HG02759 (cell line): ENCODE results near the gene SIGLEC9.

Source experiments
- ATAC-seq: cut with Tn5 transposase; IDR thresholded peaks from one replicate; pipeline ENCODE4 v1.9.1; 2021; ENCODE audit warnings: mild to moderate bottlenecking, moderate library complexity; ENCODE audit not compliant: unreplicated experiment

Gene SIGLEC9

DNA sequence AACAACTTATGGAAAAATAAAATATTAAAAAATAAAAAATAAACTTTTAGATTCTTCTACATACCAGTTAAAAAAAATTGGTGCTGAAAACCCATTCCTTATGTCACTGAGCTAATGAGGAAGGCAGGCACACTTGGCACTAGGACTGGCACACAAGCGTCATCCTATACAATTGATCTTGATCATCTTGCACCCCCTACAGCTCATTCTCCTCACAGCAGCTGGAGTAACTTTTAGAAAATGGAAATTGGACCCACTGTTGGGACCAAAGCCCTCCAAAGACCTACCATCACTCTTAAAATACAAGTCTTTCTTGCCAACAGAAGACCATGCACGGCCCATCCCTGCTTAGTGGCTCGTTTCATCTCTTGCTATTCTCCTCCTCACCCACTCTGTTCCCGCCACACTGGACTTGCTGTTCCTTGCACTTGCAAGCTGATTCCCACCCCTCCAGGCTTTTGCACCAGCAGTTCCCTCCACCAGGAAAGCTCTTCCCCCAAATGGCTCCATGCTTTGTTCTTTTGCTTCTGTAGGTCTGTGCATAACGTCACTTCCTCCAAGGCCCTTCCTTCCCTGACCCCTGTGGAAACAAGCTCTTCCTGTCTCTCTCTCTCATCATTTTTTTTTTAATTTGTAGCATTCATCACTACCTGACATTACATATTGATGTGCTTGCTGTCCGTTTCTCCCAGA lies 28.1 kb upstream of the SIGLEC9 start:
- no peak for ATAC-seq

DNA sequence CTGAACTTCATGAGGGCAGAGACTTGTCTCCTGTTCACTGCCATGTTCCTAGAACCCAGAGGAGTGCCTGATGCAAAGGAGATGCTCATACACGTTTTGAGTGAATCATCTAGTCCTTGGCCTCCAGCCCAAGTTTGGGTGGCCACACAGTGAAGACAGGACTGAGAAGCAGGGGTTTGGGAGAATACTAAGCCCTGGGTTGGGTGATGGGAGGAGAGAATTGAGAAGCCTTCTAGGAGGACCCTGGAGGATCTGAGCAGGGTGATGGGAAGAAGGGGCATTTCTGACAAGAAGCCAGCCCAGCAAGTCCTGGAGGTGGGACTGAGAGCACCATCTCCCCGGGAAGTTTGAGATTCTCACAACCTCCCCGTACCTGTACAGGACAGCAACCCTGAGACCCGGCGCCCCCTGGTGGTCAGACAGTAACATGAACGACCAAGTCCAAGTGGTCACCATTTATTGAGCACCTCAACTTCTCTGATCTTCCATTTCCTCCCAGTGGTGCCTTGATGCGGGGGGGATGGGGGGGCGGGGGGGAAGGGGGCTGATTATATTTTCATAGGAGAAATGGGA lies 27.5 kb upstream of the SIGLEC9 start:
- no peak for ATAC-seq

GRCh38 chr19:51097796-51098195 lies 26.9 kb upstream of the SIGLEC9 start:
- ATAC-seq: no peak

DNA sequence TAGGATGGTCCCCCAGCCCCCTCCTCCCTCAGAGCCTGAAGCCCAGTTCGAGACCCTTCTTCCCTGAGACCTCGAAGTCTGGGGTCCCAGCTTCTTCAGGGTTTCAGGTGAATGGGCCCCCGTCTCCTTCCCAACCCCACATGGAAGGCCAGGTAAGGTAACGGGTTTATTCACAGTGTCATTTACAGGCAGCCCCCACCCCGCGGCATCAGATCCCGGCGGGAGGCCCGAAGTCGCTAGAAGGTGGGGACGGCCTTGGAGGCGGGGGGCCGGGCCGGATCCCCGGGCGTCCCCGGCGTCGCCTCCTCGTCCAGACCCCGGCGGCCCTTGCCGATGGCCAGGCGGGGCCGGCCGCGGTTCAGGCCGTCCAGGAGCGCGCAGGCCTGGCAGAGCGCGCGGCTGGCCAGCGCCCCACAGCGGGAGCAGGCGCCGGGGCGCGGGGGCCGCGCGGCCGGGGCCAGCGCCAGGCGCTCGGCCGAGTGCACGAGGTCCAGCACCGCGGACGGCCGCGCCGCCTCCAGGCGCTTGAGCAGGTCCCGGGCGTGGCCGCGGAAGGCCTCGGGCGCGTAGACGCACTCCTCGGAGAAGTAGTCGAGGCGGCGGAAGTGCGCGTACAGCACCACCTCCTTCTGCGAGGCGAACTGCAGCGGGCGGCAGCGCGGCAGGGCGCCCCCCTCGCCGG lies 26.2 kb upstream of the SIGLEC9 start:
- no peak for ATAC-seq

- ATAC-seq: no peak
Observed at GRCh38 chr19:51099047-51099382, 25.7 kb upstream of the SIGLEC9 start.

GRCh38 chr19:51100601-51101000 lies 24.1 kb upstream of the SIGLEC9 start:
- no peak for ATAC-seq

- no peak for ATAC-seq
Observed at GRCh38 chr19:51101171-51101865, 23.4 kb upstream of the SIGLEC9 start.

DNA sequence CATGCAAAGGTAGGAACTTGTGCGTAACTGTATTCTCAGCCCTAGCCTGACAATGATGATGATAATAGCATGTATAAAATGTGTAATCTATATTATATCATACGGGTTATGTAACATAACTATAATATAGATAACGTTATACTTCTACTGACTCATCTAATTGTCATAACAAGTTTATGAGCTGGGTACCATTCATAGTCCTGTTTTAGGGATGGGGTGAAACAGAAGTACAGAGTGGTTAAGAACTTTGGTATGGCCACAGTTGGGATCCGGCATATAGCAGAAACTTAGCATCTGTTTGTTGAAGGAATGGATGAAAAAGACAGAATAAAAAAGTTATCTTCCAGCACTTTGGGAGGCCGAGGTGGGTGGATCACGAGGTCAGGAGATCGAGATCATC lies 21.7 kb upstream of the SIGLEC9 start:
- ATAC-seq: no peak

- no peak for ATAC-seq
Observed at GRCh38 chr19:51103926-51104341, 20.8 kb upstream of the SIGLEC9 start.

DNA sequence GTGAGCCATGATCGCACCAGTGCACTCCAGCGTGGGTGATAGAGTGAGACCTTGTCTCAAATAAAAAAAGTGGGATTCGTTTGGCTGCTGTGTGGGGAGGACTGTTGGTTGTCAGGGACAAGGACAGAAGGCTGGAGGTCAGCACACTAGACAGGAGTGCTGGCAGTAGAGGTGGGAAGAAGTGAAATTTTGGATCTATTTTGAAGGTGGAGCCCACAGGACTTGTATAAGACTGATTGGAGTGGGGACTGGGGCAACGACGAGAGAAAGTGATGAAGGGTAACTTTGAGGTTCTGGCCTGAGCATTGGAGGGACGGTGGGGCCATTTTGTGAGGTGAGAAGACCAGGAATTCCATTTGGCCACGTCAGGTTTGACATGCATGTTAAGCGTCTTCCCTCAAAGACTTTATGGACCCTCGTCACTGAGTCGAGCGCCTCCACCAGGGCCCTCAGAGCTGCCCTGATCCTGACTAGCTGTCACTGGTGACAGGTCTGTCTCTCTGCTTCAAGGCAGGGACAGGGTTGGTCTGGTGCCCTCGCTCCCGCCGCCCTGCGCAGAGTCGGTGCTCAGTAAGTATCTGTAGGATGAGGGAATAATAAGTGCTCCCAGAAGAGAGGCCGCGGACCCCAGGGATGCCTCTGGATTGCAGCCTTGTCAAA lies 17.2 kb upstream of the SIGLEC9 start:
- no peak for ATAC-seq

- peak; percentile 96 for ATAC-seq
Observed at GRCh38 chr19:51108066-51108804, 16.5 kb upstream of the SIGLEC9 start, which contains the start of gene CTU1. Gene CTU1, minus strand, starts transcription at chr19:51108409. Its CDS starts 3,840 bp downstream, at chr19:51104569.

GRCh38 chr19:51108805-51109146 lies 15.9 kb upstream of the SIGLEC9 start:
- ATAC-seq: peak; percentile 29

- no peak for ATAC-seq
Observed at GRCh38 chr19:51110666-51110971, 14.1 kb upstream of the SIGLEC9 start.

DNA sequence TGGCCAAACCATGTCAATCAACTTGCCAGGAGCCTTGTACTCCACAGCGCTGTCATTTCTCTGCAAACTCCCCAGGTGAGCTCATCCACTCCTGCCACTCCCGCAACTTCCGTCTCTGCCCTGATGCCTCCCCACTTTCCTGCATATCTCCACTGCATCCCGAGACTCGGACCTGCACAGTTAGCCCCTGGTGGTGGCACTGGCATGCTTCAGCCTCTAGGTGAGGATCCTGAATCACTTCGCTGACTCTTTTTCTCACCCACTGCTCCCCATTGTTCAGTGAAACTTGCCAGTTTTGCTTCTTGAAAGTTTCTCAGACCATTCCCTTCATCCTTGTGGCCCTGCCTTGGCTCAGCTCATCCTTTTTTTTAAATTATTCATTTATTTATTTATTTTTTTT lies 13.1 kb upstream of the SIGLEC9 start:
- ATAC-seq: no peak

DNA sequence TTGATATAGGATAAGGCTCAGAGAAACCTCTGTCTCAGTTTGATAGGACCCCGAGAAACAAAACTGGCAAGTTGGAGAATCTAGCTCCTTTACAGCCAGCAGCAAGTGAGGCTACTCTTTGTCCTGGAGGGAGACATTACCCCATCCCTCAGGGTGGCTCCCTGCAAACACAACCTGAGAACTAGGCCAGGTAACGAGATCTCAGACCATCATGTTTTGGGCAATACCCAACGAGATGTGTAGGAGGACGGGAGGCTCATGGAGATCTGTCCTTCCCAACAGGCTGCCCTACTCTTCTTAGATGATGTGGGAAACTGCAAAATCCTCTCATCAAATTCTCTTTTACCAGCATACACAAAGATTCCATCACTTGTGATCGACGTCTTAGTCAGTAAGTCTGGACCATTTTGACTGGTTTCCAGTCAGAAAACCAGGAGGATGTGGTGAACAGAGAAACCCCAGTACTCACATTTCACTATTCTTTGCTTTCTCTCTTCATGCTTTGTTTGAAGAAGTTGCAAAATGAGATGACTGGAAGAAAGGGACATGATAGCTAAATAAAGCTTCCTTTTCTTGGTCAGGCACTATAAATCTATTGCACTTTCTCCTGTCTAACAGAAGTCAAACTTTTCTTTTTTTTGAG lies 10.5 kb upstream of the SIGLEC9 start:
- no peak for ATAC-seq

DNA sequence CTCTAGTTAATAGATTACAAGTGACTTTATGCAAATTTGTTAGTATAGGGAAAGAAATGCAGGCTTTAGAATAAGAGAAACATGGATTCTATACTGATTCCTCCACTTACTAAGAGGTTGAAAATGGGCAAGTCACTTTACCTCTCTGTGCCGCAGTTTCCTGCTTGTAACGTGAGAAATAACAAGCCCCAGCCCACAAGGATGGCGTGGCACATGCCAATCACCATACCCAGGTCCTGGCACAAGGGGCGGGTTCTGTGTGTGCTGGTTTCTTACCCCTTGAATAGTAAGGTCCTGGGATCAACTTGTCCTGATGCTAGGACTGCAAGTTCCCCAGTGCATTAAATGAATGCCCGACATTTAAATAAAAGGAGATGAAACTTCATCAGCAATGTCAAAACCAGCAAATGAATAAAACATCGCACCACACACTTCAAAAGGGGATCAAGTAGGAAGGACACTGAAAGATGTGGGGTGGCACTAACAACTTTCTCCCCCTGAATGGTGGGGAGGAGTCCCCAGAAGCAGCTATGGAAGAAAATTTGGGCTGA lies 7.9 kb upstream of the SIGLEC9 start:
- no peak for ATAC-seq

DNA sequence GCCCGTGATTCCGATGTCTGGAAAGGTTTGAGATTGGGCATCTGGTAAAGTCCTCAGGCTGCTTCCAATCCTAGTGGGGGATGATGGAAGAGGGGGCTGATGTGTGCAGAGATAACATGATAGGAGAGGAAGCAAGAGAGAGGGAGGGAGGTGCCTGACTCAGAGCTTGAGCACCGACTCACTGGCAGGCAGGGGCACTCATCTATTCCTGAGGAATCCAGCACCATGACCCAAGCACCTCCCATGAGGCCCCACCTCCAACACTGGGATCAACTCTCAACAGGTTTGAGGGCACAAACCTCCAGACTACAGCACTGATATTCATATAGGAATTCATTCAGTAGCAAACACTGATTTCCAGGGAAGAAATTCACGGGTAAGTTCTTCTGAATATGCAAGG lies 5.6 kb upstream of the SIGLEC9 start:
- no peak for ATAC-seq

DNA sequence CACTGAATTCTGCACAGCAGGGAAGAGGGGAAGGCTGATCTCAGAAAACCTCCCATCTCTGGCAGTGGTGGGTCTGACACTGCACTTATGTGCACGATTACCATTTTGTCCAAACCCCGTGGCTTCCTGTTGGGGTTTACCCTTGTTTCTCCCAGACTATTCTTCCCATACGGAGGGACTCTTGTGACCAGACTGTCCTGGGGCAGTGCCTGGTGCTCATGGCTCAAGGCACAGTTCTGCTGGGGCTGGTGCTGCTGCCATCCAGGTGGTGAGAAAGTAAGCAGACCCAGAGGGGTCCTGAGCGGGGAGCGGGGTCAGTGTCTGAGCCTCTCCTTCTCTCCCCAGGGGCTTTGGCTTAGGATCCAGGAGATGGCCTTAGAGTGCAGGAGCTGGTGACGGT lies 5.1 kb upstream of the SIGLEC9 start:
- no peak for ATAC-seq

GRCh38 chr19:51120160-51120559 lies 4.5 kb upstream of the SIGLEC9 start:
- ATAC-seq: no peak

DNA sequence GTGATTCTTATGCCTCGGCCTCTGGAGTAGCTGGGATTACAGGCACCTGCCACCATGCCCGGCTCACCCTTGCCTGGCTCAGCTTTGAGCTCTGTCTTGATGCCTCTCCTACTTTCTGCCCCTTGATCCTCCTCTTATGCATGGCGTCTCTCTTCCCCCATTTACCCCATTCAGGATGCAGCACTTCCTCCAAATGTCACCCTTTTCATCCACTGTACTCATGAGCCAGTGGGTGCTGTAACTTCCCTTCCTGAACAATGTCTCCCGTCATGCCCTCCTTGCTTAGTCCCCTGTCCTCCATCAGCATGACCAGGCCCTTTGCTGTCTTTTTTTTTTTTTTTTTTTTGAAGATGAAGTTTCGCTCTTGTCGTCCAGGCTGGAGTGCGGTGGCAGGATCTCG lies 3.4 kb upstream of the SIGLEC9 start:
- ATAC-seq: no peak
